SK-N-SH (cell line): Measurements from ENCODE around the gene PPP1R2B. TPM values are rescaled to one million over a fixed set of nuclear protein-coding genes. Genes with fewer than 3 reads are reported as not detected.

Experiments
- CTCF ChIA-PET: fragments of 300-600, 350-600 bp; formaldehyde crosslinking; extraction: SDS; loops from one replicate; lab custom pipeline; 2021; lab: Yijun Ruan, JAX
- POLR2A ChIA-PET: fragments of 350-600 bp; sonication (Branson Sonifier 250); formaldehyde crosslinking; extraction: SDS; loops from one replicate; lab custom pipeline; 2020; ENCODE audit warnings: antibody characterized with exemption, inconsistent platforms; lab: Yijun Ruan, JAX
- DNase-seq: peaks from one replicate; pipeline ENCODE4 v3.0.0; 2012
- H2AFZ ChIP-seq: fragments of 200-600 bp; sonication (generic); 2 replicates; pipeline ENCODE4 v1.8.1; 2016; ENCODE audit warnings: antibody characterized with exemption, mild to moderate bottlenecking, low read depth
- H3F3A ChIP-seq: fragments of 200-600 bp; sonication (generic); replicated peaks from 2 replicates; pipeline ENCODE3; 2016; ENCODE audit warnings: antibody characterized with exemption, mild to moderate bottlenecking; ENCODE audit not compliant: insufficient read depth
- H3K27ac ChIP-seq, 2 experiments: fragments of 200-500 bp in 1 of 2; fragments of 200-600 bp in 1 of 2; sonication (Bioruptor generic) in 1 of 2; sonication (generic), shearing (Covaris generic) in 1 of 2; 2 replicates each; pipeline versions ENCODE4 v1.5.1 to v1.6.1; 2014 to 2016; ENCODE audit warnings: low read depth in 2 of 2, inconsistent platforms in 1 of 2, low read length in 1 of 2, mild to moderate bottlenecking in 1 of 2, mixed read lengths in 1 of 2
- H3K27me3 ChIP-seq: fragments of 200-600 bp; sonication (generic), shearing (Covaris generic); 2 replicates; pipeline ENCODE4 v1.6.1; 2016; ENCODE audit warnings: mixed run types; ENCODE audit not compliant: insufficient read depth
- H3K36me3 ChIP-seq, 2 experiments: fragments of 200-500 bp in 1 of 2; fragments of 200-600 bp in 1 of 2; sonication (Bioruptor generic) in 1 of 2; sonication (generic) in 1 of 2; replicated peaks in 1 of 2; 2 replicates each; pipeline versions ENCODE3 to v1.5.1; 2014 to 2016; ENCODE audit warnings: low read length in 1 of 2, mild to moderate bottlenecking in 1 of 2; ENCODE audit not compliant: insufficient read depth in 2 of 2, control insufficient read depth in 1 of 2
- H3K4me1 ChIP-seq, 2 experiments: fragments of 200-500 bp in 1 of 2; fragments of 200-600 bp in 1 of 2; sonication (Bioruptor generic) in 1 of 2; sonication (generic), shearing (Covaris generic) in 1 of 2; 2 replicates each; pipeline versions ENCODE4 v1.5.1 to v1.6.1; 2014 to 2016; ENCODE audit warnings: low read depth in 1 of 2, low read length in 1 of 2, mixed run types in 1 of 2; ENCODE audit not compliant: insufficient read depth in 2 of 2, control insufficient read depth in 1 of 2
- H3K4me2 ChIP-seq: fragments of 200-600 bp; sonication (generic), shearing (Covaris generic); 2 replicates; pipeline ENCODE4 v1.6.1; 2017; ENCODE audit warnings: mixed run types
- H3K4me3 ChIP-seq, 2 experiments: fragments of 200-500 bp in 1 of 2; fragments of 200-600 bp in 1 of 2; sonication (Bioruptor generic) in 1 of 2; sonication (generic), shearing (Covaris generic) in 1 of 2; 2 replicates each; pipeline versions ENCODE4 v1.5.1 to v1.8.1; 2014 to 2016; ENCODE audit warnings: low read depth in 2 of 2, inconsistent platforms in 1 of 2, low read length in 1 of 2, mild to moderate bottlenecking in 1 of 2, mixed read lengths in 1 of 2, moderate library complexity in 1 of 2
- H3K79me2 ChIP-seq: fragments of 200-600 bp; sonication (generic); 2 replicates; pipeline ENCODE4 v1.8.1; 2017; ENCODE audit warnings: mild to moderate bottlenecking; ENCODE audit not compliant: insufficient read depth
- H3K9ac ChIP-seq: fragments of 200-600 bp; sonication (generic); 2 replicates; pipeline ENCODE4 v1.6.1; 2017; ENCODE audit warnings: mixed run types
- H3K9me2 ChIP-seq: fragments of 200-600 bp; sonication (generic); 2 replicates; pipeline ENCODE4 v1.6.1; 2017; ENCODE audit warnings: mixed run types
- H3K9me3 ChIP-seq: fragments of 200-600 bp; sonication (generic); 2 replicates; pipeline ENCODE4 v1.6.1; 2017; ENCODE audit warnings: mixed run types, mild to moderate bottlenecking, moderate library complexity
- H4K20me1 ChIP-seq: fragments of 200-600 bp; sonication (generic); 2 replicates; pipeline ENCODE4 v1.6.1; 2017; ENCODE audit warnings: mild to moderate bottlenecking, mixed run types; ENCODE audit not compliant: insufficient read depth
- EP300 ChIP-seq, 2 experiments: IDR thresholded peaks; 2 replicates each; pipeline versions ENCODE4 v1.4.0 to v1.6.1; 2012; ENCODE audit warnings: borderline replicate concordance in 1 of 2, low read depth in 1 of 2, low read length in 1 of 2
- FOXM1 ChIP-seq: IDR thresholded peaks from 2 replicates; pipeline ENCODE4 v1.4.0; 2012; ENCODE audit warnings: low read depth, mild to moderate bottlenecking
- GABPA ChIP-seq: IDR thresholded peaks from 2 replicates; pipeline ENCODE4 v1.4.0; 2012; ENCODE audit warnings: low read depth, mild to moderate bottlenecking
- JUND ChIP-seq: IDR thresholded peaks from 2 replicates; pipeline ENCODE4 v1.4.0; 2012
- MEF2A ChIP-seq: IDR thresholded peaks from 2 replicates; pipeline ENCODE4 v1.4.0; 2012; ENCODE audit warnings: low read depth, borderline replicate concordance
- MXI1 ChIP-seq: IDR thresholded peaks from 2 replicates; pipeline ENCODE4 v1.6.1; 2012; ENCODE audit warnings: mild to moderate bottlenecking, low read depth, low read length, improper control_type of control experiment
- POLR2AphosphoS5 ChIP-seq: IDR thresholded peaks from 2 replicates; pipeline ENCODE4 v1.6.1; 2012; ENCODE audit warnings: low read depth, low read length
- RAD21 ChIP-seq: IDR thresholded peaks from 2 replicates; pipeline ENCODE4 v1.6.1; 2012; ENCODE audit warnings: mild to moderate bottlenecking, low read length
- RCOR1 ChIP-seq: fragments of 150-350 bp; IDR thresholded peaks from 2 replicates; pipeline ENCODE4 v1.6.1; 2017; ENCODE audit warnings: antibody characterized with exemption, low read length
- RFX5 ChIP-seq: IDR thresholded peaks from 2 replicates; pipeline ENCODE4 v1.6.1; 2012; ENCODE audit warnings: mild to moderate bottlenecking, improper control_type of control experiment, low read length
- RXRA ChIP-seq: IDR thresholded peaks from 2 replicates; pipeline ENCODE4 v1.4.0; 2012; ENCODE audit warnings: low read depth, mild to moderate bottlenecking, borderline replicate concordance
- SMC3 ChIP-seq: IDR thresholded peaks from 2 replicates; pipeline ENCODE4 v1.6.1; 2012; ENCODE audit warnings: low read depth, low read length, improper control_type of control experiment
- TCF12 ChIP-seq: IDR thresholded peaks from 2 replicates; pipeline ENCODE4 v1.4.0; 2012
- TEAD4 ChIP-seq: IDR thresholded peaks from 2 replicates; pipeline ENCODE4 v1.4.0; 2012; ENCODE audit warnings: mild to moderate bottlenecking, borderline replicate concordance; ENCODE audit not compliant: insufficient read depth
- YY1 ChIP-seq: IDR thresholded peaks from 2 replicates; pipeline ENCODE4 v1.4.0; 2012; ENCODE audit warnings: low read depth, mild to moderate bottlenecking
- WGBS: methylation state at CpG from one replicate; pipeline ENCODE4 v1.1.6; 2017; ENCODE audit warnings: low lambda C conversion rate; 5-methylcytosine and 5-hydroxymethylcytosine counted together
- polyA plus RNA-seq, 3 experiments: library from polyadenylated mRNA; depleted of rRNA; stranded (reverse); fragments of >200 nt; gene quantifications; 2 replicates each; pipeline ENCODE4 v1.2.3, GENCODE V29; 2012
- TF ChIP-seq, protein P1 (sequence below): IDR thresholded peaks from 2 replicates; pipeline ENCODE4; 2012
- TF ChIP-seq, protein P2 (sequence below): fragments of 150-350 bp; IDR thresholded peaks from 2 replicates; pipeline ENCODE4 v1.6.1; 2017; ENCODE audit warnings: antibody characterized with exemption, low read length, low read depth, borderline replicate concordance
- TF ChIP-seq, protein P3 (sequence below): IDR thresholded peaks from 2 replicates; pipeline ENCODE4 v1.6.1; 2012; ENCODE audit warnings: mild to moderate bottlenecking, low read depth, low read length, moderate library complexity
- TF ChIP-seq, protein P4 (sequence below): IDR thresholded peaks from 2 replicates; pipeline ENCODE4 v1.4.0; 2012; ENCODE audit warnings: low read depth, borderline replicate concordance
- TF ChIP-seq, protein P5 (sequence below): IDR thresholded peaks from 2 replicates; pipeline ENCODE4 v1.4.0; 2012; ENCODE audit warnings: low read depth, borderline replicate concordance

PPP1R2B gene
- polyA plus RNA-seq, 1 of the 3 experiments (the other 2 are of a cell fraction), result not detected

DNA sequence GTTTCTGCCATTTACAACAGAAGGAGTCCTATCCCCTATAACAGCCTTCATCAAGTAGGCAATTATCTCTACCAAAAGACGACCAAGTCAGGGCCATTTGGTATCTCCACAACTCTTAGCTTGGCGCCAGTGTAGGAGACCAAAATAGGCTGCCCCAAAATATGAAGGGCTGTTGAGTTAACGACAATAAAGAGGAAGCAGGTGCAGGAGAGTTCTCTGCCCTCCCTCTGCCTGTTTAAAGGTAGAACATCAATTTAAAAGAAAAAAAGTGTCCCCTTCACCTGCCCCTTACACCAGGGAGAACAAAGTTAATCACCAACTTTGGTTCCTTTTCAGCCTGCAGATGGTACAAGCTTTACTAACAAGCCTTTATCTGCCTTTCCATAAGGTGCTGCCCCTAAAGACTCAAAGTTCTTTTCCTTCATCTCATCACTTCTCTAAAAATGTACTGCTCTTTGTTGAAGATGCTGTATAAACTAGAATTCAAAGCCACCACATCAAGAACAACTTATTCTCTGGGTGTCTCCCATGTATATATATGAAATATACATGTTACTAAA, 33.3 kb downstream of the PPP1R2B start:
- no peak for DNase-seq
- Histone ChIP-seq H3K36me3 (no peaks in the 10 kb centered on the region), H3K79me2 (no peaks in the 10 kb centered on the region), H4K20me1 (no peaks in the 10 kb centered on the region), H3K27ac (no peak overlapping the region), H2AFZ (no peak overlapping the region), H3K4me3 (no peak overlapping the region), H3K4me1 (no peaks in the 10 kb centered on the region), H3K9me2 (no peaks in the 10 kb centered on the region), H3K9ac (no peak overlapping the region), H3F3A (no peaks in the 10 kb centered on the region), H3K4me2 (no peak overlapping the region), H3K9me3 (no peaks in the 10 kb centered on the region), H3K27me3 (no peaks in the 10 kb centered on the region)
- TF ChIP-seq TEAD4 (no peak), MXI1 (no peak), RFX5 (no peak), RAD21 (no peak), SMC3 (no peak), TCF12 (no peak), EP300 (IDR thresholded peaks at IDR 0.05; ENCODE audit: borderline replicate concordance in 1 of 2, low read depth in 1 of 2, low read length in 1 of 2) (no peak), FOXM1 (no peak), MEF2A (no peak), JUND (no peak), RCOR1 (no peak), YY1 (no peak), GABPA (no peak), RXRA (no peak), POLR2AphosphoS5 (no peak)
- TF ChIP-seq, protein P1, sequence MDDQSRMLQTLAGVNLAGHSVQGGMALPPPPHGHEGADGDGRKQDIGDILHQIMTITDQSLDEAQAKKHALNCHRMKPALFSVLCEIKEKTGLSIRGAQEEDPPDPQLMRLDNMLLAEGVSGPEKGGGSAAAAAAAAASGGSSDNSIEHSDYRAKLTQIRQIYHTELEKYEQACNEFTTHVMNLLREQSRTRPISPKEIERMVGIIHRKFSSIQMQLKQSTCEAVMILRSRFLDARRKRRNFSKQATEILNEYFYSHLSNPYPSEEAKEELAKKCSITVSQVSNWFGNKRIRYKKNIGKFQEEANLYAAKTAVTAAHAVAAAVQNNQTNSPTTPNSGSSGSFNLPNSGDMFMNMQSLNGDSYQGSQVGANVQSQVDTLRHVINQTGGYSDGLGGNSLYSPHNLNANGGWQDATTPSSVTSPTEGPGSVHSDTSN, result no peak
- TF ChIP-seq, protein P2, sequence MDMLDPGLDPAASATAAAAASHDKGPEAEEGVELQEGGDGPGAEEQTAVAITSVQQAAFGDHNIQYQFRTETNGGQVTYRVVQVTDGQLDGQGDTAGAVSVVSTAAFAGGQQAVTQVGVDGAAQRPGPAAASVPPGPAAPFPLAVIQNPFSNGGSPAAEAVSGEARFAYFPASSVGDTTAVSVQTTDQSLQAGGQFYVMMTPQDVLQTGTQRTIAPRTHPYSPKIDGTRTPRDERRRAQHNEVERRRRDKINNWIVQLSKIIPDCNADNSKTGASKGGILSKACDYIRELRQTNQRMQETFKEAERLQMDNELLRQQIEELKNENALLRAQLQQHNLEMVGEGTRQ, result no peak
- TF ChIP-seq, protein P3, sequence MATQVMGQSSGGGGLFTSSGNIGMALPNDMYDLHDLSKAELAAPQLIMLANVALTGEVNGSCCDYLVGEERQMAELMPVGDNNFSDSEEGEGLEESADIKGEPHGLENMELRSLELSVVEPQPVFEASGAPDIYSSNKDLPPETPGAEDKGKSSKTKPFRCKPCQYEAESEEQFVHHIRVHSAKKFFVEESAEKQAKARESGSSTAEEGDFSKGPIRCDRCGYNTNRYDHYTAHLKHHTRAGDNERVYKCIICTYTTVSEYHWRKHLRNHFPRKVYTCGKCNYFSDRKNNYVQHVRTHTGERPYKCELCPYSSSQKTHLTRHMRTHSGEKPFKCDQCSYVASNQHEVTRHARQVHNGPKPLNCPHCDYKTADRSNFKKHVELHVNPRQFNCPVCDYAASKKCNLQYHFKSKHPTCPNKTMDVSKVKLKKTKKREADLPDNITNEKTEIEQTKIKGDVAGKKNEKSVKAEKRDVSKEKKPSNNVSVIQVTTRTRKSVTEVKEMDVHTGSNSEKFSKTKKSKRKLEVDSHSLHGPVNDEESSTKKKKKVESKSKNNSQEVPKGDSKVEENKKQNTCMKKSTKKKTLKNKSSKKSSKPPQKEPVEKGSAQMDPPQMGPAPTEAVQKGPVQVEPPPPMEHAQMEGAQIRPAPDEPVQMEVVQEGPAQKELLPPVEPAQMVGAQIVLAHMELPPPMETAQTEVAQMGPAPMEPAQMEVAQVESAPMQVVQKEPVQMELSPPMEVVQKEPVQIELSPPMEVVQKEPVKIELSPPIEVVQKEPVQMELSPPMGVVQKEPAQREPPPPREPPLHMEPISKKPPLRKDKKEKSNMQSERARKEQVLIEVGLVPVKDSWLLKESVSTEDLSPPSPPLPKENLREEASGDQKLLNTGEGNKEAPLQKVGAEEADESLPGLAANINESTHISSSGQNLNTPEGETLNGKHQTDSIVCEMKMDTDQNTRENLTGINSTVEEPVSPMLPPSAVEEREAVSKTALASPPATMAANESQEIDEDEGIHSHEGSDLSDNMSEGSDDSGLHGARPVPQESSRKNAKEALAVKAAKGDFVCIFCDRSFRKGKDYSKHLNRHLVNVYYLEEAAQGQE, result no peak
- TF ChIP-seq, protein P4, sequence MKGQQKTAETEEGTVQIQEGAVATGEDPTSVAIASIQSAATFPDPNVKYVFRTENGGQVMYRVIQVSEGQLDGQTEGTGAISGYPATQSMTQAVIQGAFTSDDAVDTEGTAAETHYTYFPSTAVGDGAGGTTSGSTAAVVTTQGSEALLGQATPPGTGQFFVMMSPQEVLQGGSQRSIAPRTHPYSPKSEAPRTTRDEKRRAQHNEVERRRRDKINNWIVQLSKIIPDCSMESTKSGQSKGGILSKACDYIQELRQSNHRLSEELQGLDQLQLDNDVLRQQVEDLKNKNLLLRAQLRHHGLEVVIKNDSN, result no peak
- TF ChIP-seq, protein P5, sequence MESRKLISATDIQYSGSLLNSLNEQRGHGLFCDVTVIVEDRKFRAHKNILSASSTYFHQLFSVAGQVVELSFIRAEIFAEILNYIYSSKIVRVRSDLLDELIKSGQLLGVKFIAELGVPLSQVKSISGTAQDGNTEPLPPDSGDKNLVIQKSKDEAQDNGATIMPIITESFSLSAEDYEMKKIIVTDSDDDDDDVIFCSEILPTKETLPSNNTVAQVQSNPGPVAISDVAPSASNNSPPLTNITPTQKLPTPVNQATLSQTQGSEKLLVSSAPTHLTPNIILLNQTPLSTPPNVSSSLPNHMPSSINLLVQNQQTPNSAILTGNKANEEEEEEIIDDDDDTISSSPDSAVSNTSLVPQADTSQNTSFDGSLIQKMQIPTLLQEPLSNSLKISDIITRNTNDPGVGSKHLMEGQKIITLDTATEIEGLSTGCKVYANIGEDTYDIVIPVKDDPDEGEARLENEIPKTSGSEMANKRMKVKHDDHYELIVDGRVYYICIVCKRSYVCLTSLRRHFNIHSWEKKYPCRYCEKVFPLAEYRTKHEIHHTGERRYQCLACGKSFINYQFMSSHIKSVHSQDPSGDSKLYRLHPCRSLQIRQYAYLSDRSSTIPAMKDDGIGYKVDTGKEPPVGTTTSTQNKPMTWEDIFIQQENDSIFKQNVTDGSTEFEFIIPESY, result no peak
- ChIA-PET POLR2A (no interaction called here), CTCF (interaction anchor here (0.6 kb wide), 1 partner anchor 911 kb away, joined by 3 read pairs; no protein-coding TSS in a partner anchor)
- WGBS, result 6% methylated on average over 3 of the region's 3 CpGs
